AG04450 (cell line): ENCODE measurements around the gene SOBP. TPM values are rescaled to one million over a fixed set of nuclear protein-coding genes. Genes with fewer than 3 reads are reported as not detected.

Experiments used
- CTCF ChIA-PET: fragments of 300-600, 350-600 bp; formaldehyde crosslinking; extraction: SDS; loops from one replicate; lab custom pipeline; 2022; ENCODE audit warnings: antibody characterized with exemption, inconsistent platforms; lab: Charles Lee
- POLR2A ChIA-PET: fragments of 350-600 bp; formaldehyde crosslinking; extraction: SDS; loops from one replicate; lab custom pipeline; 2021; ENCODE audit warnings: antibody characterized with exemption, inconsistent platforms; lab: Yijun Ruan, JAX
- DNase-seq: peaks from one replicate; pipeline ENCODE4 v3.0.0-alpha.2; 2011; ENCODE audit warnings: low read depth, low spot score
- H3K27ac ChIP-seq: one replicate; pipeline ENCODE4 v1.5.1; 2012; ENCODE audit warnings: low read depth, low read length, control low read depth
- H3K27me3 ChIP-seq: one replicate; pipeline ENCODE4 v1.6.0; 2012; ENCODE audit warnings: low read length; ENCODE audit not compliant: control insufficient read depth, insufficient read depth
- H3K4me3 ChIP-seq: 2 replicates; pipeline ENCODE4 v1.5.1; 2011; ENCODE audit warnings: mild to moderate bottlenecking, low read depth, low read length, control low read depth
- H3K9me3 ChIP-seq: 2 replicates; pipeline ENCODE4 v1.5.1; 2012; ENCODE audit warnings: low read length; ENCODE audit not compliant: control insufficient read depth, insufficient read depth
- polyA plus RNA-seq: library from polyadenylated mRNA; depleted of rRNA; stranded (reverse); fragments of >200 nt; gene quantifications from 2 replicates; pipeline ENCODE4 v1.2.3, GENCODE V29; 2011
- TF ChIP-seq, protein P1 (sequence below): IDR thresholded peaks from 2 replicates; pipeline ENCODE4 v1.5.1; 2011; ENCODE audit warnings: low read depth, low read length, control low read depth, inconsistent platforms

The SOBP gene
- polyA plus RNA-seq, 1 experiment: 0.76 TPM

GRCh38 chr6:107537559-107537958 is 47.6 kb downstream of the SOBP start:
- ChIA-PET POLR2A (no interaction called here), CTCF (no interaction called here)
- DNase-seq: no peak

DNA sequence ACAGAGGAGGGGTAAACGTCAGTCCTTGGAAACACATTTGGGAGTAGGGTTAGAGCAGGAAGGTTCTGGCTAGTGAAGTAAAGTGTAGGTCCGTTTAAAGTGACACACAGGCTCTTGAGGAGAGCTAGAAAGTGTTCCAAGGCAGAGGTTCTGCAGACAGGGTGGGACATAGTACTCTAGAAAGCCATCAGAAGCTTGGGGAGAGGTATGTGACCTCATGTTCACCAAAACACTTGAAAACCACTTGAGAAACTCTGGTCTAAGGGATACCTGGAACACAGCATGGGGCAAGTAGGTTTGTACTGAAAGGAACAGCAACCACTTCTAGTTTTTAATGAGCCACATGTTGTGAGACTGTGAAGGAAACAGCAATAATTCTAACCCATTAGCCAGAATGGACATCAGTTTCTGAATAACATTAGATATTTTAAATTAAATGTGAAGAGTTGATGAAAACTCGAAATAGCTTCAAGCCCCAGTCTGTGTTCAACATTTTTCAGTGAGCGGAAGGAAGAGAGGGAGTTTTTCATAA is 49.0 kb downstream of the SOBP start:
- no peak overlapping the region for H3K27ac ChIP-seq
- POLR2A ChIA-PET: no interaction called here
- no peak for DNase-seq
- H3K4me3 ChIP-seq: no peak overlapping the region
- CTCF ChIA-PET: no interaction called here
- no peaks in the 10 kb centered on the region for H3K27me3 ChIP-seq
- no peaks in the 10 kb centered on the region for H3K9me3 ChIP-seq
- TF ChIP-seq, protein P1, sequence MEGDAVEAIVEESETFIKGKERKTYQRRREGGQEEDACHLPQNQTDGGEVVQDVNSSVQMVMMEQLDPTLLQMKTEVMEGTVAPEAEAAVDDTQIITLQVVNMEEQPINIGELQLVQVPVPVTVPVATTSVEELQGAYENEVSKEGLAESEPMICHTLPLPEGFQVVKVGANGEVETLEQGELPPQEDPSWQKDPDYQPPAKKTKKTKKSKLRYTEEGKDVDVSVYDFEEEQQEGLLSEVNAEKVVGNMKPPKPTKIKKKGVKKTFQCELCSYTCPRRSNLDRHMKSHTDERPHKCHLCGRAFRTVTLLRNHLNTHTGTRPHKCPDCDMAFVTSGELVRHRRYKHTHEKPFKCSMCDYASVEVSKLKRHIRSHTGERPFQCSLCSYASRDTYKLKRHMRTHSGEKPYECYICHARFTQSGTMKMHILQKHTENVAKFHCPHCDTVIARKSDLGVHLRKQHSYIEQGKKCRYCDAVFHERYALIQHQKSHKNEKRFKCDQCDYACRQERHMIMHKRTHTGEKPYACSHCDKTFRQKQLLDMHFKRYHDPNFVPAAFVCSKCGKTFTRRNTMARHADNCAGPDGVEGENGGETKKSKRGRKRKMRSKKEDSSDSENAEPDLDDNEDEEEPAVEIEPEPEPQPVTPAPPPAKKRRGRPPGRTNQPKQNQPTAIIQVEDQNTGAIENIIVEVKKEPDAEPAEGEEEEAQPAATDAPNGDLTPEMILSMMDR: no peak

More at GRCh38 chr6:107537559-107537958, 47.6 kb downstream of the SOBP start:
- H3K27me3 ChIP-seq: no peaks in the 10 kb centered on the region
- no peak overlapping the region for H3K27ac ChIP-seq
- H3K9me3 ChIP-seq: no peaks in the 10 kb centered on the region
- TF ChIP-seq, protein P1: no peak
- H3K4me3 ChIP-seq: no peak overlapping the region

- Histone ChIP-seq H3K4me3 (no peak overlapping the region), H3K27ac (no peak overlapping the region), H3K9me3 (no peaks in the 10 kb centered on the region), H3K27me3 (no peaks in the 10 kb centered on the region)
- ChIA-PET CTCF (no interaction called here), POLR2A (interaction anchor here (0.7 kb wide), 1 partner anchor 46 kb away, joined by 3 read pairs; no protein-coding TSS in a partner anchor)
- no peak for DNase-seq
- TF ChIP-seq, protein P1: no peak
Observed at GRCh38 chr6:107539409-107539808, 49.5 kb downstream of the SOBP start.

GRCh38 chr6:107539849-107540464 is 50.0 kb downstream of the SOBP start:
- no peaks in the 10 kb centered on the region for H3K9me3 ChIP-seq
- POLR2A ChIA-PET: interaction anchor here (0.7 kb wide), 1 partner anchor 46 kb away, joined by 3 read pairs; no protein-coding TSS in a partner anchor
- TF ChIP-seq, protein P1: no peak
- DNase-seq: no peak
- no peaks in the 10 kb centered on the region for H3K27me3 ChIP-seq
- H3K4me3 ChIP-seq: no peak overlapping the region
- CTCF ChIA-PET: no interaction called here
- H3K27ac ChIP-seq: no peak overlapping the region

DNA sequence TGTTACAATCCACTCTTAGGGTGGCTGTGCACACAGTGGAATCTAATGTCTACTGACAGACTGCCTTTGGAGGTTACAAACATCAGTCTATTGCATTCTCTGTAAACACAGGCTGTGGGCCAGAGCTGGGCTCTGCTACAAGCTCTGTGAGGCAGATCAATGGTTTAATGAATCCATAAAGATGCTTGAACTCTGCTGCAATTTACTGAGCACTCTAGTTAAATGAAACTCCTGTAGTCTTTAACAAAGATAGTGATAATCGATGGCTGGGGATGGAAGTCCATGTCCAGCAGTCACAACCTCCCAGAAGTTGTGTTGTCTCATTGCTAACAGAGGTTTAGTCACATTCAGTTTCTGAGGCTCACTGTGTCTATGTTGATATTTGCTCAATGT is 50.5 kb downstream of the SOBP start:
- TF ChIP-seq, protein P1: no peak
- no peak for DNase-seq
- ChIA-PET CTCF (interaction anchor here (0.8 kb wide), 1 partner anchor 82 kb away, joined by 3 read pairs; the partner anchor contains the start of gene PDSS2), POLR2A (interaction anchor here (0.7 kb wide), 1 partner anchor 47 kb away, joined by 3 read pairs; no protein-coding TSS in a partner anchor)
- Histone ChIP-seq H3K9me3 (no peaks in the 10 kb centered on the region), H3K4me3 (no peak overlapping the region), H3K27me3 (no peaks in the 10 kb centered on the region), H3K27ac (no peak overlapping the region)
